ACC112 (cell line): Measurements from ENCODE around the gene TTLL11.

Experiments used
- H2AFZ ChIP-seq: fragments of 200-600 bp; sonication (generic); one replicate; pipeline ENCODE4 v1.6.0; 2017; ENCODE audit warnings: antibody characterized with exemption, low read length; ENCODE audit not compliant: unreplicated experiment
- H3K27ac ChIP-seq: fragments of 200-600 bp; sonication (generic); 2 replicates; pipeline ENCODE4 v1.5.1; 2014; ENCODE audit warnings: low read depth, mild to moderate bottlenecking, antibody characterized with exemption, low read length, moderate library complexity
- H3K27me3 ChIP-seq: fragments of 200-600 bp; sonication (generic); 2 replicates; pipeline ENCODE4 v1.6.1; 2014; ENCODE audit warnings: mild to moderate bottlenecking, antibody characterized with exemption, low read length, moderate library complexity, mixed read lengths; ENCODE audit not compliant: insufficient read depth
- H3K36me3 ChIP-seq: fragments of 200-600 bp; sonication (generic); 2 replicates; pipeline ENCODE4 v1.6.1; 2016; ENCODE audit warnings: mild to moderate bottlenecking, antibody characterized with exemption, low read length, moderate library complexity, mixed read lengths; ENCODE audit not compliant: insufficient read depth
- H3K4me1 ChIP-seq: fragments of 200-600 bp; sonication (generic); one replicate; pipeline ENCODE4 v1.6.1; 2016; ENCODE audit warnings: low read length, mixed read lengths; ENCODE audit not compliant: insufficient read depth, unreplicated experiment, control insufficient read depth
- H3K4me3 ChIP-seq: fragments of 200-600 bp; sonication (generic); 2 replicates; pipeline ENCODE4 v1.5.1; 2014; ENCODE audit warnings: mild to moderate bottlenecking, low read depth, low read length
- H3K79me2 ChIP-seq: fragments of 200-600 bp; sonication (generic); one replicate; pipeline ENCODE4 v1.6.0; 2016; ENCODE audit warnings: low read length; ENCODE audit not compliant: control insufficient read depth, unreplicated experiment, insufficient read depth

The TTLL11 gene

GRCh38 chr9:121776001-121776738 is 316.9 kb downstream of the TTLL11 start:
- H3K27ac ChIP-seq: no peak overlapping the region
- peaks cover 10% of the 10 kb centered on the region for H3K36me3 ChIP-seq

GRCh38 chr9:121774715-121775613 is 318.1 kb downstream of the TTLL11 start:
- no peaks in the 10 kb centered on the region for H3K27me3 ChIP-seq
- no peak overlapping the region for H3K4me3 ChIP-seq

More at GRCh38 chr9:121776001-121776738, 316.9 kb downstream of the TTLL11 start:
- H3K27me3 ChIP-seq: no peaks in the 10 kb centered on the region
- H3K4me1 ChIP-seq: peaks cover 6% of the 10 kb centered on the region
- no peak overlapping the region for H2AFZ ChIP-seq
- no peak overlapping the region for H3K4me3 ChIP-seq
- no peaks in the 10 kb centered on the region for H3K79me2 ChIP-seq

GRCh38 chr9:121773954-121774714 is 319.0 kb downstream of the TTLL11 start:
- H3K4me1 ChIP-seq: peaks cover 16% of the 10 kb centered on the region
- H3K36me3 ChIP-seq: peaks cover 10% of the 10 kb centered on the region
- no peak overlapping the region for H3K4me3 ChIP-seq
- H2AFZ ChIP-seq: no peak overlapping the region
- H3K79me2 ChIP-seq: no peaks in the 10 kb centered on the region
- no peak overlapping the region for H3K27ac ChIP-seq
- H3K27me3 ChIP-seq: no peaks in the 10 kb centered on the region

More at GRCh38 chr9:121774715-121775613, 318.1 kb downstream of the TTLL11 start:
- Histone ChIP-seq H3K36me3 (peaks cover 10% of the 10 kb centered on the region), H2AFZ (no peak overlapping the region), H3K4me1 (peaks cover 16% of the 10 kb centered on the region), H3K27ac (no peak overlapping the region), H3K79me2 (no peaks in the 10 kb centered on the region)

GRCh38 chr9:121773286-121773953 is 319.7 kb downstream of the TTLL11 start:
- Histone ChIP-seq H3K36me3 (peaks cover 10% of the 10 kb centered on the region), H3K79me2 (no peaks in the 10 kb centered on the region), H3K27ac (no peak overlapping the region), H3K4me1 (peaks cover 16% of the 10 kb centered on the region), H3K4me3 (no peak overlapping the region), H3K27me3 (no peaks in the 10 kb centered on the region), H2AFZ (no peak overlapping the region)

- H3K27ac ChIP-seq: no peak overlapping the region
- no peaks in the 10 kb centered on the region for H3K79me2 ChIP-seq
- H3K27me3 ChIP-seq: no peaks in the 10 kb centered on the region
- H2AFZ ChIP-seq: no peak overlapping the region
- peaks cover 5% of the 10 kb centered on the region; the same call in 1 of the 2 replicates for H3K36me3 ChIP-seq
- no peak overlapping the region for H3K4me3 ChIP-seq
- peaks cover 16% of the 10 kb centered on the region for H3K4me1 ChIP-seq
Observed at GRCh38 chr9:121772600-121773285, 320.4 kb downstream of the TTLL11 start.
